IMR-90 (cell line): Measurements from ENCODE around the gene ZDHHC22. TPM values are rescaled to one million over a fixed set of nuclear protein-coding genes. Genes with fewer than 3 reads are reported as not detected.

Source experiments
- ATAC-seq: fragments of 200-7000 bp; cut with Tn5 transposase; 2 replicates; pipeline ENCODE4 v1.9.1; 2020; ENCODE audit warnings: low read depth, mild to moderate bottlenecking, moderate library complexity
- BruUV-seq: library from RNA; stranded (reverse); fragments of 400-500 nt; replicated peaks from 2 replicates; lab custom pipeline; 2021; lab: Mats Ljungman, UMichigan
- CTCF ChIA-PET: fragments of 300-600 bp; formaldehyde crosslinking; extraction: SDS; loops from one replicate; lab custom pipeline; 2021; ENCODE audit warnings: antibody characterized with exemption; lab: Yijun Ruan, JAX
- POLR2A ChIA-PET: fragments of 300-600 bp; sonication (Branson Sonifier 250); formaldehyde crosslinking; loops from one replicate; lab custom pipeline; 2022; ENCODE audit warnings: antibody characterized with exemption; ENCODE audit not compliant: unreplicated experiment; lab: Charles Lee
- DNase-seq: peaks from one replicate; pipeline ENCODE4 v3.0.0; 2013
- H2AFZ ChIP-seq: replicated peaks from 2 replicates; pipeline ENCODE3; 2013; ENCODE audit warnings: low read length, mild to moderate bottlenecking; ENCODE audit not compliant: poor library complexity
- H2AK5ac ChIP-seq: 2 replicates; pipeline ENCODE4 v1.6.1; 2013; ENCODE audit warnings: low read depth, low read length, inconsistent platforms
- H2AK9ac ChIP-seq: replicated peaks from 2 replicates; pipeline ENCODE3; 2013; ENCODE audit warnings: mild to moderate bottlenecking, low read depth, low read length, moderate library complexity; ENCODE audit not compliant: poor library complexity
- H2BK120ac ChIP-seq: 2 replicates; pipeline ENCODE4 v1.6.1; 2013; ENCODE audit warnings: low read depth, low read length, inconsistent platforms
- H2BK15ac ChIP-seq: 3 replicates; pipeline ENCODE4 v1.6.1; 2013; ENCODE audit warnings: low read depth, low read length, inconsistent platforms
- H2BK20ac ChIP-seq: 2 replicates; pipeline ENCODE4 v1.6.1; 2013; ENCODE audit warnings: low read depth, mild to moderate bottlenecking, inconsistent platforms, low read length, moderate library complexity
- H2BK5ac ChIP-seq: 2 replicates; pipeline ENCODE4 v1.6.1; 2013; ENCODE audit warnings: mild to moderate bottlenecking, low read depth, low read length, inconsistent platforms; ENCODE audit not compliant: poor library complexity, severe bottlenecking
- H3K14ac ChIP-seq: replicated peaks from 2 replicates; pipeline ENCODE4 v1.6.1; 2013; ENCODE audit warnings: low read depth, low read length, inconsistent platforms
- H3K18ac ChIP-seq: 2 replicates; pipeline ENCODE4 v1.6.1; 2013; ENCODE audit warnings: low read depth, low read length, control low read depth
- H3K23ac ChIP-seq: 2 replicates; pipeline ENCODE4 v1.6.1; 2013; ENCODE audit warnings: low read depth, low read length, inconsistent platforms
- H3K27ac ChIP-seq: 2 replicates; pipeline ENCODE4 v1.5.1; 2013; ENCODE audit warnings: mild to moderate bottlenecking, control low read depth, low read length; ENCODE audit not compliant: insufficient read depth
- H3K27me3 ChIP-seq: 2 replicates; pipeline ENCODE4 v1.6.1; 2013; ENCODE audit warnings: low read length; ENCODE audit not compliant: control insufficient read depth, insufficient read depth
- H3K36me3 ChIP-seq: 2 replicates; pipeline ENCODE4 v1.6.1; 2013; ENCODE audit warnings: low read length, mixed read lengths; ENCODE audit not compliant: control insufficient read depth, insufficient read depth
- H3K4ac ChIP-seq: 2 replicates; pipeline ENCODE4 v1.6.1; 2013; ENCODE audit warnings: low read depth, low read length, inconsistent platforms
- H3K4me1 ChIP-seq: 2 replicates; pipeline ENCODE4 v1.6.1; 2013; ENCODE audit warnings: low read length, mixed read lengths; ENCODE audit not compliant: control insufficient read depth, insufficient read depth
- H3K4me2 ChIP-seq: 2 replicates; pipeline ENCODE4 v1.6.1; 2013; ENCODE audit warnings: low read depth, mild to moderate bottlenecking, control low read depth, low read length, moderate library complexity
- H3K4me3 ChIP-seq: 2 replicates; pipeline ENCODE4 v1.5.1; 2013; ENCODE audit warnings: low read depth, mild to moderate bottlenecking, control low read depth, low read length, moderate library complexity; ENCODE audit not compliant: insufficient read depth
- H3K56ac ChIP-seq: 2 replicates; pipeline ENCODE4 v1.6.1; 2013; ENCODE audit warnings: low read length, inconsistent platforms; ENCODE audit not compliant: insufficient read depth; ENCODE audit errors: extremely low read depth
- H3K79me1 ChIP-seq, 2 experiments: 2 replicates each; pipeline ENCODE4 v1.6.1; 2013; ENCODE audit warnings: low read length in 2 of 2, inconsistent platforms in 1 of 2, low read depth in 1 of 2
- H3K9ac ChIP-seq: 2 replicates; pipeline ENCODE4 v1.6.1; 2013; ENCODE audit warnings: low read depth, low read length, control low read depth
- H3K9me1 ChIP-seq: 2 replicates; pipeline ENCODE4 v1.6.1; 2013; ENCODE audit warnings: low read length, inconsistent platforms; ENCODE audit not compliant: insufficient read depth
- H3K9me3 ChIP-seq: 2 replicates; pipeline ENCODE4 v1.6.1; 2013; ENCODE audit warnings: low read length; ENCODE audit not compliant: control insufficient read depth, insufficient read depth
- H4K20me1 ChIP-seq: 2 replicates; pipeline ENCODE4 v1.6.1; 2013; ENCODE audit warnings: low read length, inconsistent platforms; ENCODE audit not compliant: insufficient read depth
- H4K5ac ChIP-seq: 2 replicates; pipeline ENCODE4 v1.6.1; 2013; ENCODE audit warnings: mild to moderate bottlenecking, low read depth, low read length, control low read depth
- H4K8ac ChIP-seq, 2 experiments: 2 replicates each; pipeline ENCODE4 v1.6.1; 2013; ENCODE audit warnings: low read depth in 2 of 2, low read length in 2 of 2, control low read depth in 1 of 2, inconsistent platforms in 1 of 2
- H4K91ac ChIP-seq: 2 replicates; pipeline ENCODE4 v1.6.1; 2013; ENCODE audit warnings: low read depth, low read length, inconsistent platforms; ENCODE audit not compliant: insufficient read depth
- CEBPB ChIP-seq: IDR thresholded peaks from 2 replicates; pipeline ENCODE4 v1.6.1; 2012; ENCODE audit warnings: low read depth, low read length, improper control_type of control experiment
- CHD1 ChIP-seq: IDR thresholded peaks from 2 replicates; pipeline ENCODE4 v1.6.1; 2012; ENCODE audit warnings: low read depth, low read length, improper control_type of control experiment
- CTCF ChIP-seq: conservative IDR thresholded peaks from 2 replicates; pipeline ENCODE4 v1.5.1; 2012; ENCODE audit warnings: mild to moderate bottlenecking, low read depth, low read length, improper control_type of control experiment
- ELK1 ChIP-seq: fragments of 150-350 bp; IDR thresholded peaks from 2 replicates; pipeline ENCODE4 v1.6.1; 2016; ENCODE audit warnings: low read depth, mild to moderate bottlenecking, low read length, moderate library complexity, borderline replicate concordance
- NFE2L2 ChIP-seq: fragments of 150-350 bp; IDR thresholded peaks from 2 replicates; pipeline ENCODE4 v1.6.1; 2016; ENCODE audit warnings: low read depth, mild to moderate bottlenecking, low read length
- POLR2A ChIP-seq: IDR thresholded peaks from 2 replicates; pipeline ENCODE4 v1.6.1; 2012; ENCODE audit warnings: mild to moderate bottlenecking, low read depth, low read length
- RFX5 ChIP-seq: IDR thresholded peaks from 2 replicates; pipeline ENCODE4 v1.8.0; 2012; ENCODE audit warnings: low read depth, mild to moderate bottlenecking, low read length, moderate library complexity
- USF2 ChIP-seq: fragments of 150-350 bp; IDR thresholded peaks from 2 replicates; pipeline ENCODE4 v1.6.1; 2017; ENCODE audit warnings: mild to moderate bottlenecking, antibody characterized with exemption, low read length, low read depth
- WGBS, 2 experiments: methylation state at CpG; one replicate each; pipeline versions ENCODE4 v1.1.5 to v1.1.7; 2013; ENCODE audit warnings: missing lambda C conversion rate in 2 of 2; ENCODE audit not compliant: insufficient read length in 1 of 2; ENCODE audit errors: extremely low coverage in 2 of 2; 5-methylcytosine and 5-hydroxymethylcytosine counted together
- dilution Hi-C: fragments of 300-500 bp; cut with HindIII; formaldehyde crosslinking; loops from one replicate; pipeline ENCODE4 v1.14.3; 2018; ENCODE audit warnings: low sequenced_read_pairs; ENCODE audit not compliant: unreplicated experiment
- in situ Hi-C: fragments of 300-500 bp; cut with MboI; formaldehyde crosslinking; loops from 3 replicates; pipeline ENCODE4 v1.14.3; 2019; ENCODE audit warnings: low sequenced_read_pairs, inconsistent platforms, mixed read lengths
- intact Hi-C: fragments of 100-400 bp; cut with micrococcal nuclease; formaldehyde crosslinking; loops from 2 replicates; pipeline ENCODE4 v1.10.0; 2022
- polyA plus RNA-seq, 3 experiments: library from polyadenylated mRNA; depleted of rRNA; stranded (reverse); fragments of >200 nt; gene quantifications; 2 replicates each; pipeline ENCODE4 v1.2.3, GENCODE V29; 2012; ENCODE audit warnings: low replicate concordance in 1 of 3
- total RNA-seq: library from RNA; depleted of rRNA; stranded (reverse); fragments of >200 nt; gene quantifications from 2 replicates; pipeline ENCODE4 v1.2.3, GENCODE V29; 2012

Gene ZDHHC22
- total and polyA plus RNA-seq, 2 of the 4 experiments (the other 2 are of a cell fraction), result not detected

GRCh38 chr14:77130386-77130785 lies 11.2 kb downstream of the ZDHHC22 start:
- H3K9ac ChIP-seq, result no peak overlapping the region
- H3K4me3 ChIP-seq, result no peak overlapping the region
- H3K27me3 ChIP-seq, result peaks cover 54% of the 10 kb centered on the region
- H3K79me1 ChIP-seq, result no peaks in the 10 kb centered on the region
- no peak overlapping the region for H4K8ac ChIP-seq
- H2BK120ac ChIP-seq, result no peak overlapping the region
- no peak overlapping the region for H3K4me2 ChIP-seq
- H2AK9ac ChIP-seq, result no peak overlapping the region
- H4K91ac ChIP-seq, result no peak overlapping the region
- H3K9me3 ChIP-seq, result no peaks in the 10 kb centered on the region
- H2AFZ ChIP-seq, result no peak overlapping the region
- no peaks in the 10 kb centered on the region for H4K20me1 ChIP-seq
- H3K27ac ChIP-seq, result no peak overlapping the region
- H2BK20ac ChIP-seq, result no peak overlapping the region
- TF ChIP-seq CEBPB, result no peak
- TF ChIP-seq ELK1, result no peak
- TF ChIP-seq CTCF, result no peak
- no peak for TF ChIP-seq NFE2L2
- TF ChIP-seq USF2, result no peak
- TF ChIP-seq POLR2A, result no peak
- TF ChIP-seq CHD1, result no peak
- no peak for TF ChIP-seq RFX5
- no peaks in the 10 kb centered on the region for H3K4me1 ChIP-seq
- in situ Hi-C loops, result no loop called here
- BruUV-seq, result no TSS peak
- no CpG with 5 or more reads among the region's 3 CpGs for WGBS, 2 experiments
- intact Hi-C loops, result no loop called here
- ChIA-PET POLR2A (no interaction called here), CTCF (no interaction called here)
- H3K14ac ChIP-seq, result no peak overlapping the region
- H3K4ac ChIP-seq, result no peak overlapping the region
- H4K5ac ChIP-seq, result no peak overlapping the region
- H3K36me3 ChIP-seq, result no peaks in the 10 kb centered on the region
- H2AK5ac ChIP-seq, result no peak overlapping the region
- H3K18ac ChIP-seq, result no peak overlapping the region
- no peak for ATAC-seq
- dilution Hi-C loops, result no loop called here
- no peaks in the 10 kb centered on the region for H3K9me1 ChIP-seq
- no peak overlapping the region for H3K23ac ChIP-seq
- no peak overlapping the region for H2BK15ac ChIP-seq
- H3K56ac ChIP-seq, result no peak overlapping the region
- H2BK5ac ChIP-seq, result no peak overlapping the region
- no peak for DNase-seq
